SK-N-SH (cell line): ENCODE measurements around the gene MYO1C.

ENCODE experiments used
- TF ChIP-seq, protein P1 (sequence below): fragments of 200-600 bp; sonication (generic); IDR thresholded peaks from 2 replicates; pipeline ENCODE4 v1.6.1; 2017; ENCODE audit warnings: antibody characterized with exemption, mild to moderate bottlenecking, moderate library complexity
- TF ChIP-seq, protein P2 (sequence below): IDR thresholded peaks from 2 replicates; pipeline ENCODE4 v1.6.1; 2012; ENCODE audit warnings: mild to moderate bottlenecking, low read depth, low read length, moderate library complexity

DNA sequence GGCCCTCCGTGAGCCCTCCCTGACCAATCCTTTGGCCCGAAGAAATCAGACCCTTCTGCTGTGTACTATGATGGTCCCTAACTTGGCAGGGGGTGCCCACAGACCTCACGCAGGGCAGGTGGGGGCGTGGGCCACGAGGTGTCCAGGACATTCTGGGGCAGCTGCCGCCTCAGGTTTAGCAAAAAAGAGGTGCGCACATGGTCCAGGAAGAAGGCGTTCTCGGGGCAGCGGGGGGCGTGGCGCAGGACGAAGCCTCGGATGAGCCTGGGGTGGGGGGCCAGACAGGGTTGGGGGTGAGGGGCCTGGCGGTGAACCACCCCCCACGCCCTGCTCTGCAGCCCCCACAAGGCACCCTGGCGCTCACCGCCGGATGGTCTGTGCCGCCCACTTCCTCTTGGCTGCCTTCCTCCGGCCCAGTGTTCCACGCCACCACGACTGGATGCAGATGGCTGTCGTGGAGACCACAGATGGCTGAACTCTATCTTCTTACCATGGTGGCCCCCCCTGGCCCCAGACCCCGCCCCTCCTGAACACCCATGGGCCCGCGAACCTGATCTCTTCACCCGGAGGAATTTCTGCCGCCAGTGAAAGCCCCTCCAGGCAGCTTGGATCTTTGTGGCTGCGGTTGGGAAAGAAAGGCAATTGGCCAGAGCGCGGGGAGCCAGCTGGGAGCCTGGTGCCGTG is 22.3 kb downstream of the MYO1C start:
- TF ChIP-seq, protein P1, sequence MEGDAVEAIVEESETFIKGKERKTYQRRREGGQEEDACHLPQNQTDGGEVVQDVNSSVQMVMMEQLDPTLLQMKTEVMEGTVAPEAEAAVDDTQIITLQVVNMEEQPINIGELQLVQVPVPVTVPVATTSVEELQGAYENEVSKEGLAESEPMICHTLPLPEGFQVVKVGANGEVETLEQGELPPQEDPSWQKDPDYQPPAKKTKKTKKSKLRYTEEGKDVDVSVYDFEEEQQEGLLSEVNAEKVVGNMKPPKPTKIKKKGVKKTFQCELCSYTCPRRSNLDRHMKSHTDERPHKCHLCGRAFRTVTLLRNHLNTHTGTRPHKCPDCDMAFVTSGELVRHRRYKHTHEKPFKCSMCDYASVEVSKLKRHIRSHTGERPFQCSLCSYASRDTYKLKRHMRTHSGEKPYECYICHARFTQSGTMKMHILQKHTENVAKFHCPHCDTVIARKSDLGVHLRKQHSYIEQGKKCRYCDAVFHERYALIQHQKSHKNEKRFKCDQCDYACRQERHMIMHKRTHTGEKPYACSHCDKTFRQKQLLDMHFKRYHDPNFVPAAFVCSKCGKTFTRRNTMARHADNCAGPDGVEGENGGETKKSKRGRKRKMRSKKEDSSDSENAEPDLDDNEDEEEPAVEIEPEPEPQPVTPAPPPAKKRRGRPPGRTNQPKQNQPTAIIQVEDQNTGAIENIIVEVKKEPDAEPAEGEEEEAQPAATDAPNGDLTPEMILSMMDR: no peak
- TF ChIP-seq, protein P2, sequence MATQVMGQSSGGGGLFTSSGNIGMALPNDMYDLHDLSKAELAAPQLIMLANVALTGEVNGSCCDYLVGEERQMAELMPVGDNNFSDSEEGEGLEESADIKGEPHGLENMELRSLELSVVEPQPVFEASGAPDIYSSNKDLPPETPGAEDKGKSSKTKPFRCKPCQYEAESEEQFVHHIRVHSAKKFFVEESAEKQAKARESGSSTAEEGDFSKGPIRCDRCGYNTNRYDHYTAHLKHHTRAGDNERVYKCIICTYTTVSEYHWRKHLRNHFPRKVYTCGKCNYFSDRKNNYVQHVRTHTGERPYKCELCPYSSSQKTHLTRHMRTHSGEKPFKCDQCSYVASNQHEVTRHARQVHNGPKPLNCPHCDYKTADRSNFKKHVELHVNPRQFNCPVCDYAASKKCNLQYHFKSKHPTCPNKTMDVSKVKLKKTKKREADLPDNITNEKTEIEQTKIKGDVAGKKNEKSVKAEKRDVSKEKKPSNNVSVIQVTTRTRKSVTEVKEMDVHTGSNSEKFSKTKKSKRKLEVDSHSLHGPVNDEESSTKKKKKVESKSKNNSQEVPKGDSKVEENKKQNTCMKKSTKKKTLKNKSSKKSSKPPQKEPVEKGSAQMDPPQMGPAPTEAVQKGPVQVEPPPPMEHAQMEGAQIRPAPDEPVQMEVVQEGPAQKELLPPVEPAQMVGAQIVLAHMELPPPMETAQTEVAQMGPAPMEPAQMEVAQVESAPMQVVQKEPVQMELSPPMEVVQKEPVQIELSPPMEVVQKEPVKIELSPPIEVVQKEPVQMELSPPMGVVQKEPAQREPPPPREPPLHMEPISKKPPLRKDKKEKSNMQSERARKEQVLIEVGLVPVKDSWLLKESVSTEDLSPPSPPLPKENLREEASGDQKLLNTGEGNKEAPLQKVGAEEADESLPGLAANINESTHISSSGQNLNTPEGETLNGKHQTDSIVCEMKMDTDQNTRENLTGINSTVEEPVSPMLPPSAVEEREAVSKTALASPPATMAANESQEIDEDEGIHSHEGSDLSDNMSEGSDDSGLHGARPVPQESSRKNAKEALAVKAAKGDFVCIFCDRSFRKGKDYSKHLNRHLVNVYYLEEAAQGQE: no peak
